Measurements from ENCODE around the gene HTRA3.
A peak's percentile ranks its signal among the peaks of the same experiment; 100 is the strongest.

Gene HTRA3

DNA sequence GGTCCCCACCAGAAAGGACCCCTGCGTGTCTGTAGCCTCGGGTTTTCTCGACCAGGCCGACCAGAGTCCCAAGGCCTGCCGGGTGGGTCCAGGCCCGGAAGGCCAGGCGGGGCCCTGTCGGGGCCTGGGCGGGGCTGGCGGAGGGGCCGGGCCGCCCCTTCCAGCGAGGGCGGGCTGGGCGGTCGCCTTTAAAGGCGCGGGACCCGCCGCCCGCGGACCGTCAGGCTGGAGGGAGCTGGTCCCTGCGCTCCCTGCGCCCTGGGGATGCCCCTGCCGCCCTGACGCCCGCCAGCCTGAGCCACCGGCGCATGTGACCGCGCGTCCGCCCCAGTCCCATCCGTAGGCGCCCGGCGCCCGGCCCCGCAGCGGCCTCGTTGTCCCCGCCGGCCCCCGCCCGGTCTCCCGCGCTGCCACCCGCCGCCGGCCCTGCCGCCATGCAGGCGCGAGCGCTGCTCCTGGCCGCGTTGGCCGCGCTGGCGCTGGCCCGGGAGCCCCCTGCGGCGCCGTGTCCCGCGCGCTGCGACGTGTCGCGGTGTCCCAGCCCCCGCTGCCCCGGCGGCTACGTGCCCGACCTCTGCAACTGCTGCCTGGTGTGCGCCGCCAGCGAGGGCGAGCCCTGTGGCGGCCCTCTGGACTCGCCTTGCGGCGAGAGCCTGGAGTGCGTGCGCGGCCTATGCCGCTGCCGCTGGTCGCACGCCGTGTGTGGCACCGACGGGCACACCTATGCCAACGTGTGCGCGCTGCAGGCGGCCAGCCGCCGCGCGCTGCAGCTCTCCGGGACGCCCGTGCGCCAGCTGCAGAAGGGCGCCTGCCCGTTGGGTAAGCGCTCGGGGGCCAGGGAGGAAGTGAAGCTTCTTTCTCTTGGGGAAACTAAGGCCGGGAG lies at the start of gene HTRA3:
Gene HTRA3 (plus strand): TSS at position 220 of the 883 bp plus-strand sequence. CDS start 215 bp downstream, at position 435.
- DNase-seq (ENCODE audit: low spot score) = no peak

DNA sequence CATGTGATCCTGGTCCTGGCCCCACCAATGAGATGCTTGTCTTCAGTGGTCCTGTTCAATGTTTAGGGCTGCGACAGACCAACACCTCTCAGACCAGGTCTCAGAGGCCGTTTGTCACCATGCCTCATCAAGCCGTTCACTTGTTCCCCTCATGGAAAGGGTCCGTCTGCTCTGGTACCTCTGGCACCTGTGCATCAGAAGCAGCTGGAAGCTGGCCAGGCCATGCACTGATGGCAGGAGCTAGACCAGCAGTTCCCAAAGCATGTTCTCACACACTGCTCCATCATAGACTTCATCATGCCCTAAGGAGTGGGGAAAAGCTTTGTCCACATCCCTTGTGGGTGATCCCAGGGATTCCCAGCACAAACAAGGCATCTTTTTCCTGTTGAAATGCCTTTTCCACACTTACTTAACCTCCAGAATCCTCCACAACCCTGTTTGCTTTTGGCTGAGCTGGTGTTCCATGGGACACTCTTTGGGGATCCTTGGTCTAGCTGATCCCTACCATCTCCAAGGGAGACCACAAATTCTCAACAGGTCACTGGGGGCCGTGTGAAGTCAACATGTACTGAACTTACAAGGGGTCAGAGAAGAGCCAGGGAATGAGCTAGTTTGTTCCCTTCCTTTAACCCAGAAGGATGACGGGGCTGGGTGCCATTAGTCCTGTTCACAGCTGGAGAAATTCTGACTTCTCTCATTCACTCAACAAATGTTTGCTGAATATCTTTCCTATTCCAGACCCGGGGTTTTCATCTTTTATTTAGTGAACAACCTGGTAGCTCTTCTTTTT lies 48.7 kb upstream of the HTRA3 start:
- no peak for DNase-seq (ENCODE audit: low spot score)

DNA sequence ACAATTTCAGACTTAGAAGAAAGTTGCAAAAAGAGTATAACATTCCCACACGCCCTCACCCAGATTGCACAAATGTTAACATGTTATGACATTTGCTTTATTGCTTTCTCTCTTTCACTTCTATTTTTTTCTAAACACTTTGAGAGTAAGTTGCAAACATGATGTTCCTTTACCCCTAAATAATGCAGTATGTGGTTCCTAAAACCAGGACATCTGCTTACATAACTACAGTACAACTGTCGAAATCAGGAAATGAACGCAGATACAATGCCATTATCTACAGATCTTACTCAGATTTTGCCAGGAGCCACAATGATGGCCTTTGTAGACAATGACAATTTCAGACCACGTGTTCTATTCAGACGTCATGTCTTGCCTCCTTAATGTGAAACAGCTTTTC lies 48.1 kb upstream of the HTRA3 start:
- peak; percentile 85 for DNase-seq (ENCODE audit: low spot score)

DNA sequence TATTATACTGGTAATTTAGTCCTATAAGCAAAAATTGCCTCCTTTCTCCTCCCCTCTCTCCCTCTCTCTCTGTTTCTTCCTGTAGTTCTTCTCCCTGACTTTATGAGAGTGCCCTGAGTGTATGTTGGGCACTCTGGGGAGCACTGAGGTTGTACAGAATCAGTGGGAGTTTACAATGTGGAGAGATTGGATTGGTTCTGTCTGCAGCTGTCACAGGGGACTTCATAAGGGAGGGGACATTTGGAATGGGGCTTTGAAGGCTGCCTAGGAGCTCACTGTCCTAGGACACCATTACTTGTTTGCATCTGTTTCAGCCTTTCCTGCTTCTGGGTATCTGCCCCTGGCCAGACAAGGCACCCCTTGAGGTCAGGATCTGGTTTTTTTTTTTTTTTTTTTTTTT lies 47.6 kb upstream of the HTRA3 start:
- DNase-seq (ENCODE audit: low spot score) = no peak

DNA sequence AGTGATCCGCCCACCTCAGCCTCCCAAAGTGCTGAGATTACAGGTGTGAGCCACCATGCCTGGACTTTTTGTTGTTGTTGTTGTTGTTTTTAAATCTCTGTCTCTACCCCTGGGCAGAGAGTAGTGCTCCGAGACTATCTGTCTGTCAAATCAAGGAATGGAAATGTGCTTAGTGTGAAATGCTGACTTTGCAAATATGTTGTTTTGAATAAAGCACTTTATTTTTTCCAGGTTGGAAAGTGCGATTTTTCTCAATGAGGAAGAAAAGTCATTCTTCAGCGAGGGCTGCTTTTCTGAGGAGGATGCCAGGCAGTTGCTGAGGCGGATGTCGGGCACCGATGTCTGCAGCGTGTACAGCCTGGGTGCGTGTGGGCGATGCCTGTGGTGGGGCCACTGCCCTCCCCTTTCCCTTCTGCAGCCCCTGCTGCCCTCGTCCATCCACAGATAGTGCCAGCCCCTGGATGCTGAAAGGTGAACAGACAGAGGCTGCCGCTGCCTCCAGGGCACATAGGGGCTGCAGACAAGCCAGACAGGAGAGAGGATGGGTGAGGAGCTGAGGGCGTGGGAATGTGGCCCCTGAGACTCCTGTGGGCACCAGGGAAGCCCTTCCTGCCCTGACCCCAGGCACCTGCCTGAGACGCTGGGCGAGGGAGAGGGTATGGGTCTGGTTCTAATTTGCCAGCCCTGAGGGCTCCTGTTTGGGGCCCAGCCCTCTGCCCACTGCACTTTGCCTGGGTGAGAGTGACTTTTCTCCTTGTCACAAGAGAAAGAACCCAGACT lies 46.8 kb upstream of the HTRA3 start:
- DNase-seq (ENCODE audit: low spot score) = no peak

DNA sequence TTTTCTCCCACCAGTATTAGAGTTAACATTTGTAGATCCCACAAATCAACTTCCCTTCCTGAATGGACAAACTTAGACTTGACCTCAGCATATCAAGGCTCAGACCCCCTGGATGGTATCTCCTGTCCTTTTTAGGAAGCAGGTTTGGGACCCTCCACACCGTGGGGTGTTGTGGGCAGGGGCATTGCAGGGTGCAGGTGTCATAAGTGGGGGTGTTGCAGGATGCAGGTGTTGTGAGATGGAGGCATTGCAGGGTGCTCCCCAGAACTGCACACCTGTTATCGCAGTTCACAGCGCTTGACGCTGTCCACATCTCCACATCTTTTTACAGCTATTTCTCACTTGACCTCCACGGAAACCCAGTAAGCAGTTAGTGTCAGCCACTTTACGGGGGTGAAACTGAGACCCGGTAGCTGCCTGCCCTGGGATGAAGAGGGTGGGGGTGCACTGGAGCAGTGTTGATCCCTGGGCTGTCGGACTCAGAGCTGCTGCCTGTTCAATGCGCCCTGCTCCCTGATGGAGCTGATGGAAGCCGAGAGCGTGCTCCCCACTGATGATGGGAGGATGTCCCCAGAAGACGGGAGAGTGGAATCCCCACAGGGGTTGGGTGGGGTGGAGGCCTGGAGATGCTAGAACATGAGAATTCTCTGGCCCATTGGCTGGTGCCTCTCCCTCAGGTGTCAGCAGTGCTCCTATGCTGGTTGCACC lies 45.1 kb upstream of the HTRA3 start:
- DNase-seq (ENCODE audit: low spot score) = no peak

DNA sequence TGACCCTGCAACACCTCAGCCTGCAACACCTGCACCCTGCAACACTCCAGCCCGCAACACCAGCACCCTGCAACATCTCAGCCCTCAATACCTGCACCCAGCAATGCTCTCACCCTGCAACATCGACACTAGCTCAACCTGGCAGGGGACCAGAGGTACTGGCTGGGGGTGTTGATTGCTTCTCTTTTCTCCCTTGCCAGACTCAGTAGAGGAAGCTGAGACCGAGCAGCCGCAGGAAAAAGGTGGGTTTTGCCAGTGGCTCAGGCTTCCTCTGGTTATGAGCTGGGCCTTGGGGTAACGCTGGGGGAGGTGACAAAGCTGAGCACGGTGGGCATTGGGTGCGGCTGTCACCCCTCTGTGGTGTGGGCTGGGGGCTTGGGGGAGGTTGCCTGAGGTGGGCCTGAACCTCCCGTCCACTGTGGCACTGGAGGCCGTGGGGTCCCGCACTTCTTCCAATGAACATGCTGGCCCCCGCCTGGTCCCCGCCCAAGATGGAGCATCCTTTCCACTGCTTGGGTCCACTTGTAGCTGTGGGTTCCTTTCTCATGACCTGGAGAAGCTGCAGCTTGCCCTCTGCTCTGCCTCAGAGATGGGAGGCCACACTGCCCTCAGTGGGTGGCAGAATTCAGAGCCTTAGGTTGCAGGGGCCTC lies 44.5 kb upstream of the HTRA3 start:
- DNase-seq (ENCODE audit: low spot score) = no peak

DNA sequence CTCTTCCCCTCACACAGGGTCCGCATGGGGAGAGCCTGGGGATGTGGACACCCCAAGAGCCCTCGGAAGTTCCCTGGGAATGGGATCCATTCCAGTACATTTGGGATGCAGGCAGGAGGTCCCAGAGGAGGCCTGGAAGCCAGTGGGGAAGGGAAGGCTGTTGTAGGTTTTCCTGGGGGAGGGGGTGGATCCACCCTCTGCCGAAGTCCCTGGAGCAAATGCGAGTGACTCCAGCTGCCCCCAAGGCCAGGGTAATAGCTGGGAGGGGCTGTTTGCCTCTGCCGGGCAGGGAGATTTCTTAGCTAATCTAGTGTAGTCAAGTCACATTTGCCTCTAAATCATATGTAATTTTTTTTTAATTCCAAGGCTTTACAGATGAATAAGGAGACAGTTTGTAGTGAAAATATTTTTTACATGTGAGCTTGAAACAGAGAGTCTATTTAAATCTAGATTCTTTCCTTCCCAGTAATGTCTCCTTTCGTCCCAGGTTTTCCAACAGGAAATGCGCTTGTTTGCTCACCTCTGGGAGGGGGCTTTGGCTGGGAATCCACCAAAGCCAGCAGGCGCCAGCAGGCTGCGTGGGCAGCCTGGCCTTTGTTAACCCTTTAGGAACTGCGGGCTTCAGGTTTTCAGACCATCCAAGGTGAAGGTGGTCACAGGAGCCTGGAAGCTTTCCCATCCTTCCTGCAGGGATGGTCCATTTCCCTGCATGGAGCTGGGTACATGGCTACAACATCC lies 43.7 kb upstream of the HTRA3 start:
- no peak for DNase-seq (ENCODE audit: low spot score)

DNA sequence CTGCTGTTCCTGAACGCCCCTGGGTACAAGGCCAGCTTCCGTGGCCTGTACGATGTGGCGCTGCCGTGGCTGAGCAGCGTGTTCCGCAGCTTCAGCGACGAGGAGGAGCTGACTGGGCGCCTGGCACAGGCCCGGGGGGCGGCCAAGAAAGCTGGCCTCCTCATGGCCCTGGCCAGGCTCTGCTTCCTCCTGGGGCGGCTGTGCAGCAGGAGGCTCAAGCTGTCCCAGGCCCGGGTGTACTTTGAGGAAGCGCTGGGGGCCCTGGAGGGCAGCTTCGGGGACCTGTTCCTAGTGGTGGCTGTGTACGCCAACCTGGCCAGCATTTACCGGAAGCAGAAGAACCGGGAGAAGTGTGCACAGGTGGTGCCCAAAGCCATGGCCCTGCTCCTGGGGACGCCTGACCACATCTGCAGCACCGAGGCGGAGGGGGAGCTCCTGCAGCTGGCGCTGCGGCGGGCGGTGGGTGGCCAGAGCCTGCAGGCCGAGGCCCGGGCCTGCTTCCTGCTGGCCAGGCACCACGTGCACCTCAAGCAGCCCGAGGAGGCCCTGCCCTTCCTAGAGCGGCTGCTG lies 42.3 kb upstream of the HTRA3 start:
- DNase-seq (ENCODE audit: low spot score) = peak; percentile 12

DNA sequence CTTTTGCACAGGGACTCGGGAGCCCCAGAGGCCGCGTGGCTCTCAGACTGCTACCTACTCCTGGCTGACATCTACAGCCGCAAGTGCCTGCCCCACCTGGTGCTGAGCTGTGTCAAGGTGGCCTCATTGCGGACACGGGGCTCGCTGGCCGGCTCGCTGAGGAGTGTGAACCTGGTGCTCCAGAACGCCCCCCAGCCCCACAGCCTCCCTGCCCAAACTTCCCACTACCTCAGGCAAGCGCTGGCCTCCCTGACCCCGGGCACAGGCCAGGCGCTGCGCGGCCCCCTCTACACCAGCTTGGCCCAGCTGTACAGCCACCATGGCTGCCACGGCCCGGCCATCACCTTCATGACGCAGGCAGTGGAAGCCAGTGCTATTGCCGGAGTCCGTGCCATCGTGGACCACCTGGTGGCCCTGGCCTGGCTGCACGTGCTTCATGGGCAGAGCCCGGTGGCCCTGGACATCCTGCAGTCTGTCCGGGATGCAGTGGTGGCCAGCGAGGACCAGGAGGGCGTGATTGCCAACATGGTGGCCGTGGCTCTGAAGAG lies 41.7 kb upstream of the HTRA3 start:
- no peak for DNase-seq (ENCODE audit: low spot score)

DNA sequence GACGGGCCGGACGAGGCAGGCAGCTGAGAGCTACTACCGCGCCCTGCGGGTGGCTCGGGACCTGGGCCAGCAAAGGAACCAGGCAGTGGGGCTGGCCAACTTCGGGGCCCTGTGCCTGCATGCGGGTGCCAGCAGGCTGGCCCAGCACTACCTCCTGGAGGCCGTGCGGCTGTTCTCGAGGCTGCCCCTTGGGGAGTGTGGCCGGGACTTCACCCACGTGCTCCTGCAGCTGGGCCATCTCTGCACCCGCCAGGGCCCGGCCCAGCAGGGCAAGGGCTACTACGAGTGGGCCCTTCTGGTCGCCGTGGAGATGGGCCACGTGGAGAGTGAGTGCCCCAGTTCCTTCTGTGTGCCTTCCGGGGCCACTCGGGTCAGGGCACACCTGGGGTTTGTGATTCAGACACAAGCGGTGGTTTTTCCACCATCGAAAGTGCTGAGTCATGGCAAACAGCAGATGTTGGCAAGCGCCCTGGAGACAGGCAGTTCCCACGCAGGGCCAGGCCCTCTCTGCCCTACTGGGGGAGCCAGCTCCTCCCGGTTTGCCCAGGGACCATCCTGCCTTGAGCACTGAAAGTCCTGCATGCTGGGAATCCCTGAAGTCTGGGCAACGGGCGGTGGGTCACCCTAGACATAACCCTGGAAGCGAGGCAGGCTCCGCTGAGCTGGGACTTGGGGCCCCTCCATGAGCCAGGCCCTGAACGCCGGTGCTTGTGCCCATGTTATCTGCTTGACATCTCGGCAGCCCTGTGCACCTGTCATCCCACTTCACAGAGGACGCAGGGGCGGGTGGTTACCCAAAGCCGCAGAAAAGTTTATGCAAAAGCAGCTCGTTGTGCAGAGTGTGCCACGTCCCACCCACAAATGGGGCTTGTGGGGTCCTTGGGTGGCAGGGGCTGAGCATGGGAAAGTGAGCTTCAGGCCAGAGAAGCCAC lies 41.0 kb upstream of the HTRA3 start:
- DNase-seq (ENCODE audit: low spot score) = peak; percentile 40

DNA sequence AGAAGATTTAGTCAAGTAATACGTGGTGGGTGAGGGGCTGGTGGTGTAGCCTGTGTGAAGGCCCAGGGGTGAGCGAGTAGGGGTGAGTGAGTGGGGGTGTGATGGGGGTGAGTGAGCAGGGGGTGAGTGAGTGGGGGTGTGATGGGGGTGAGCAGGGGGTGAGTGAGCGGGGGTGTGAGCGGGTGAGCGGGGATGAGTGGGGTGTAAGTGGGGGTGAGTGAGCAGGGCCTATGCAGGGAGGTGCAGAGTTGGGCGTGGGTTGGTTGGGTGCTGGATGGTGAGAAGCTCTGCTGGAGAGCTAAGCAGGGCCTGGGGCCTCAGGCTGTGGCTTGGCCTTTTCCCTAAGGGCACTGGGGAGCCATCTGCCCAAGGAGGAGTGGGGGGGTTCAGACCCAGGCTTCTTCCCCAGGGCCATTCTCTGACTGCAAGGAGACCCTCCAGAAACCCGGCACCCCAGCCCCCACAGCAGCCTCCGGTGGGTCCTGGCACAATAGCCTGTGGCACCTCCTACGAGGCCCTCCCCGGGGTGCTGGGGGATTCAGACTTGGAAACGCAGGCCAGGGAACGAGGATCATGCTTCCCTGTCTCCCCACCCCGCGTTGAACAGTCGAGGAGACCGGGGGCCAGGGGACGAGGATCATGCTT lies 40.1 kb upstream of the HTRA3 start:
- no peak for DNase-seq (ENCODE audit: low spot score)

DNA sequence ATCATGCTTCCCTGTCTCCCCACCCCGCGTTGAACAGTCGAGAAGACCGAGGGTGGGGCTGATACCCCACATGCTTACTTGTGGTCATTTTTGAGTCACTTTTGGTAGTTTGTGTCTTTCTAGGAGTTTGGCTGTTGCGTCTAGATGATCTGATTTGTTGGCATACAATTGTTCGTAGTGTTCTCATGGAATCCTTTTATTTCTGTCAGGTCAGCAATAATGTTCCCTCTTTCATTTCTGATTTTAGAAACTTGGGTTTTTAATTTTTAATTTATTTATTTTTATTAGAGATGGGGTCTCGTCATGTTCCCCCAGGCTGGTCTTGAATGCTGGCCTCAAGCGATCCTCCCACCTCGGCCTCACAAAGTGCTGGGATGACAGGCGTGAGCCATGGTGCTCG lies 39.5 kb upstream of the HTRA3 start:
- DNase-seq (ENCODE audit: low spot score) = no peak

DNA sequence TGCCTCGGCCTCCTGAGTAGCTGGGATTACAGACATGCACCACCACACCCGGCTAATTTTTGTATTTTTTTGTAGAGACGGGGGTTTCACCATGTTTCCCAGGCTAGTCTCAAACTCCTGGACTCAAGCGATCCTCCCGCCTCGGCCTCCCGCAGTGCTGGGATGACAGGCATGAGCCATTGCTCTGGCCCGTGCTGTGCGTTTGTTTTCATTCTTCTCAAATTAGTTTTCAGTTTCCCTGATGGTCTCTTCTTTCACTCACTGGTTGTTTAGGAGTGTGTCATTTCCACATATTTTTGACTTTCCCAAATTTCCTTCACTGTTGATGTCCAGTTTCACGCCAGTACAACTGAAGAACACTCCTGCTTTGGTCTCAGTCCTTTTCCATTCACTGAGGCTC lies 38.7 kb upstream of the HTRA3 start:
- no peak for DNase-seq (ENCODE audit: low spot score)

DNA sequence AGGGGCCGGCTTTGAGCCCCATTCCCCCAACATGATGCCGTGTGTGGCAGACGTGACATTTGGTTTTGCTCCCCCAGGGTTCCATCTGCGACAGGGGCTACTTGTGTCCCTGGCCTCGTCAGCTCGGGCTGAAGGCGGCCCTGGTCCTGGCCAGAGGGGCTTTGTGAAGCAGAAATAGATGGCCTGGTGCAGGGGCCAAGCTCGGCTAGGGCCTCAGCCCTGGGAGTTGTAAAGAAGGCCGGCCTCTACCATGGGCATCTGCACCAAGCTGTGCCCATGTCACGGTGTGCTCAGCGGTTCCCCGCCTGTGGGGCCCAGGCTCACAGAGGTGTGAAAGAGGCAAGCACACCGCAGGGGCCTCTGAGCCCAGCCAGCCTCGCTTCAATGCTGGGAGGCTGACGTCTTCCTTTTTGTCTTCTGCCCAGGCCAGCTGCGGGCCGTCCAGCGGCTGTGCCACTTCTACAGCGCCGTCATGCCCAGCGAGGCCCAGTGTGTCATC lies 38.0 kb upstream of the HTRA3 start:
- DNase-seq (ENCODE audit: low spot score) = no peak

DNA sequence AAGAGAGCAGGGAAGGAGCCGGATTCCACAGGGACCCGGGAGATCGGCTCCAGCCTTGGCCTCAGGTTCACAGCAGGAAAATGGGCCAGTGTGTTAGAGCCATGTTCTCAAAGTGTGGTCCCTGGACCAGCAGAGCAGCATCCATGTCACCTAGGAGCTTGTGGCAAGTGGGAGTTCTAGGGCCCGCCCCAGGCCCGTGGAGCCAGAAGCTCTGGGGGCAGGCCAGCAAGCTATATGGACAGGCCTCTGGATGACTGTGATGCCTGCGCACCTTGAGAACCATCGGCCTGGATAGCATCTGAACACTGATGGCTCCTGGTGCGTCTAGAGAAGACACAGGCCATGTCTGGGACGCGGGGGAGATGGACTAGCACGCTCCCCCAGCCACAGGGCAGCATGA lies 36.8 kb upstream of the HTRA3 start:
- no peak for DNase-seq (ENCODE audit: low spot score)

DNA sequence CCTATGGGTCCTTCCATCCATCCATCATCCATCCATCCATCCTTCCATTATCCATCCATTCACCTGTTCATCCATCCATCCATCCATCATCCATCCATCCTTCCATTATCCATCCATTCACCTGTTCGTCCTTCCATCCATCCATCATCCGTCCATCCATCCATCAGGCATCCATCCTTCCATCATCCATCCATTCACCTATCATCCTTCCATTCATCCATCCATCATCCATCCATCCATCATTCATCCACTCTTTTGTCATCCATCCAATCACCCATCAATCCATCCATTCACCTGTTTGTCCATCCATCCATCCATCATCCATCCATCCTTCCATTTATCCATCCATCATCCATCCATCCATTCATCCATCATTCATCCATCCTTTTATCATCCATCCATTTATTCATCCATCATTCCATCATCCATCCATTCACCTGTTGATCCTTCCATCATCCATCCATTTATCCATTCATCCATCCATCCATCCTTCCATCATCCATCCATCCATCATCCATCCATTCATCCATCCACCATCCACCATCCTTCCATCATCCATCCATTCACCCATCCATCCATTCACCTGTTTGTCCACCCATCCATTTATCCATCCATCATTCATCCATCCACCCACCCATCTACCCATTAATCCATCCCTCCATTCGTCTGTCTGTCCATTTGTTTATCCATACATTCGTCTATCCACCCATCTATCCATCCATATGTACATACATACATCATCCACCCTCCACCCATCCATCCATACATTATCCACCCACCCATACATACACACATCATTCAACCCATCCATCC lies 35.7 kb upstream of the HTRA3 start:
- DNase-seq (ENCODE audit: low spot score) = no peak
